GM21723 (cell line): Measurements from ENCODE around the gene TRIM4.
A peak's percentile ranks its signal among the peaks of the same experiment; 100 is the strongest.
"Not testable (repeated sequence)": the region's sequence is repeated elsewhere in the genome, so short reads cannot be mapped to it uniquely, and the experiment has no call there.

Experiments used
- ATAC-seq: cut with Tn5 transposase; IDR thresholded peaks from one replicate; pipeline ENCODE4 v1.9.1; 2021; ENCODE audit warnings: mild to moderate bottlenecking, moderate library complexity; ENCODE audit not compliant: unreplicated experiment

TRIM4 gene

GRCh38 chr7:99918959-99919813 lies at the start of gene TRIM4:
Gene TRIM4, minus strand, starts transcription at chr7:99919530. Its CDS starts 129 bp downstream, at chr7:99919401.
- peak; percentile 96 for ATAC-seq

GRCh38 chr7:99958564-99959227 lies 39.4 kb upstream of the TRIM4 start:
- no peak for ATAC-seq

- ATAC-seq: no peak
These were observed 35.9 kb upstream of the TRIM4 start for GRCh38 chr7:99955247-99955646.

GRCh38 chr7:99954643-99955042 lies 35.3 kb upstream of the TRIM4 start:
- not testable (repeated sequence) for ATAC-seq

- no peak for ATAC-seq
These were observed 34.3 kb upstream of the TRIM4 start for GRCh38 chr7:99953649-99954048.

- ATAC-seq: not testable (repeated sequence)
These were observed 33.3 kb upstream of the TRIM4 start for GRCh38 chr7:99952649-99953048.

GRCh38 chr7:99950819-99951218 lies 31.5 kb upstream of the TRIM4 start:
- ATAC-seq: not testable (repeated sequence)

GRCh38 chr7:99949645-99950228 lies 30.4 kb upstream of the TRIM4 start:
- no peak for ATAC-seq

GRCh38 chr7:99947608-99948007 lies 28.3 kb upstream of the TRIM4 start:
- ATAC-seq: no peak

GRCh38 chr7:99944497-99945070 lies 25.3 kb upstream of the TRIM4 start:
- ATAC-seq: no peak

GRCh38 chr7:99943641-99944496 lies 24.5 kb upstream of the TRIM4 start:
- ATAC-seq: no peak

GRCh38 chr7:99938296-99938695 lies 19.0 kb upstream of the TRIM4 start:
- no peak for ATAC-seq

GRCh38 chr7:99935009-99935408 lies 15.7 kb upstream of the TRIM4 start:
- not testable (repeated sequence) for ATAC-seq

GRCh38 chr7:99930376-99930775 lies 11.0 kb upstream of the TRIM4 start:
- ATAC-seq: no peak

GRCh38 chr7:99929730-99930053 lies 10.4 kb upstream of the TRIM4 start:
- ATAC-seq: no peak

GRCh38 chr7:99928994-99929729 lies 9.8 kb upstream of the TRIM4 start, which contains the start of gene GJC3:
Gene GJC3, minus strand, starts transcription at chr7:99929620. Its CDS starts 0 bp downstream, at chr7:99929620.
- ATAC-seq: no peak

- ATAC-seq: no peak
These were observed 8.9 kb upstream of the TRIM4 start for GRCh38 chr7:99928188-99928587.

- no peak for ATAC-seq
These were observed 8.2 kb upstream of the TRIM4 start for GRCh38 chr7:99927536-99927935.

GRCh38 chr7:99926321-99926720 lies 7.0 kb upstream of the TRIM4 start:
- ATAC-seq: no peak

- no peak for ATAC-seq
These were observed 3.9 kb upstream of the TRIM4 start for GRCh38 chr7:99923200-99923599.
